AG04450 (cell line): ENCODE results near the gene PCSK6. TPM values are rescaled to one million over a fixed set of nuclear protein-coding genes. Genes with fewer than 3 reads are reported as not detected.

Experiments
- CTCF ChIA-PET: fragments of 300-600, 350-600 bp; formaldehyde crosslinking; extraction: SDS; loops from one replicate; lab custom pipeline; 2022; ENCODE audit warnings: antibody characterized with exemption, inconsistent platforms; lab: Charles Lee
- POLR2A ChIA-PET: fragments of 350-600 bp; formaldehyde crosslinking; extraction: SDS; loops from one replicate; lab custom pipeline; 2021; ENCODE audit warnings: antibody characterized with exemption, inconsistent platforms; lab: Yijun Ruan, JAX
- DNase-seq: peaks from one replicate; pipeline ENCODE4 v3.0.0-alpha.2; 2011; ENCODE audit warnings: low read depth, low spot score
- H3K27ac ChIP-seq: one replicate; pipeline ENCODE4 v1.5.1; 2012; ENCODE audit warnings: low read depth, low read length, control low read depth
- H3K27me3 ChIP-seq: one replicate; pipeline ENCODE4 v1.6.0; 2012; ENCODE audit warnings: low read length; ENCODE audit not compliant: control insufficient read depth, insufficient read depth
- H3K4me3 ChIP-seq: 2 replicates; pipeline ENCODE4 v1.5.1; 2011; ENCODE audit warnings: mild to moderate bottlenecking, low read depth, low read length, control low read depth
- H3K9me3 ChIP-seq: 2 replicates; pipeline ENCODE4 v1.5.1; 2012; ENCODE audit warnings: low read length; ENCODE audit not compliant: control insufficient read depth, insufficient read depth
- polyA plus RNA-seq: library from polyadenylated mRNA; depleted of rRNA; stranded (reverse); fragments of >200 nt; gene quantifications from 2 replicates; pipeline ENCODE4 v1.2.3, GENCODE V29; 2011
- TF ChIP-seq, protein P1 (sequence below): IDR thresholded peaks from 2 replicates; pipeline ENCODE4 v1.5.1; 2011; ENCODE audit warnings: low read depth, low read length, control low read depth, inconsistent platforms

Gene PCSK6
- polyA plus RNA-seq, 1 experiment: 0.06 TPM

DNA sequence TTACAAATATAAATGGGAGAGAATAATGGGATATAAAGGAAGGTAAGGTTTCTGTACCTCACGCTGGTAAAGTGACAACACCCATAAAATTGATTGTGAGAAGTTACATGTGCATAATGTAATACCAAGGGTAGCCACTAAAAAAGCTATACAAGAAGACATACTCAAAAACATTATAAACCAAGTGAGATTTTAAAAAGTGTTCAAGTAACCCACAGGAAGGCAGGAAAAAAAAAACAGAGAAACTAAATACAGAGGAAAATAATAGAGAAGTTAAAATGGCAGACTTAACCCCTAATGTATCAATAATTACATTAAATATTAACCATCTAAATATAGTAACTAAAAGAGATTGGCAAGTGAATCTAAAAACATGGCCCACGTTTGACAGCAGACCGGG is 76.3 kb downstream of the PCSK6 start:
- DNase-seq: no peak
- CTCF ChIA-PET: no interaction called here
- no peak overlapping the region for H3K27ac ChIP-seq

DNA sequence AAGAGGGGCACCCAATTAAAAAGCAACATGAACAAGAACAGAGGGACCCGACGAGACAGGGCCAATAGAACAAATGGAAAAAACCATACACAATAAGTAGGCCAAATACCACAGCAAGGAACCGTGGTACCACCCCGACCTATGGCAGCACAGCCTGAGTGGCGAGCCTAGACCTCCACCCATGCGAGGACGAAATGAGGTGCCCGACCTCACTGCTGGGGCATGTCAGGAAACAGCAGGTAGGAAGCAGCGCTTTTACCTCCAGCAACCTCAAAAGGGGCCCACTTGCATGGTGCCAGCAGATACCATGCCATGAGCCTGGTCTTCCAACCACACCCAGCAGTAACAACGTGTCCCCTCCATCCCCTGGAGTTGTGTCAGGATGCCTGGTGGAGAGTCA is 77.9 kb downstream of the PCSK6 start:
- POLR2A ChIA-PET: no interaction called here
- H3K4me3 ChIP-seq: no peak overlapping the region
- no peaks in the 10 kb centered on the region; the same call in 1 of the 2 replicates for H3K9me3 ChIP-seq
- CTCF ChIA-PET: no interaction called here
- TF ChIP-seq, protein P1, sequence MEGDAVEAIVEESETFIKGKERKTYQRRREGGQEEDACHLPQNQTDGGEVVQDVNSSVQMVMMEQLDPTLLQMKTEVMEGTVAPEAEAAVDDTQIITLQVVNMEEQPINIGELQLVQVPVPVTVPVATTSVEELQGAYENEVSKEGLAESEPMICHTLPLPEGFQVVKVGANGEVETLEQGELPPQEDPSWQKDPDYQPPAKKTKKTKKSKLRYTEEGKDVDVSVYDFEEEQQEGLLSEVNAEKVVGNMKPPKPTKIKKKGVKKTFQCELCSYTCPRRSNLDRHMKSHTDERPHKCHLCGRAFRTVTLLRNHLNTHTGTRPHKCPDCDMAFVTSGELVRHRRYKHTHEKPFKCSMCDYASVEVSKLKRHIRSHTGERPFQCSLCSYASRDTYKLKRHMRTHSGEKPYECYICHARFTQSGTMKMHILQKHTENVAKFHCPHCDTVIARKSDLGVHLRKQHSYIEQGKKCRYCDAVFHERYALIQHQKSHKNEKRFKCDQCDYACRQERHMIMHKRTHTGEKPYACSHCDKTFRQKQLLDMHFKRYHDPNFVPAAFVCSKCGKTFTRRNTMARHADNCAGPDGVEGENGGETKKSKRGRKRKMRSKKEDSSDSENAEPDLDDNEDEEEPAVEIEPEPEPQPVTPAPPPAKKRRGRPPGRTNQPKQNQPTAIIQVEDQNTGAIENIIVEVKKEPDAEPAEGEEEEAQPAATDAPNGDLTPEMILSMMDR: no peak
- no peak overlapping the region for H3K27ac ChIP-seq
- no peak for DNase-seq
- H3K27me3 ChIP-seq: no peaks in the 10 kb centered on the region

More for the DNA sequence above, 76.3 kb downstream of the PCSK6 start:
- Histone ChIP-seq H3K4me3 (no peak overlapping the region), H3K9me3 (no peaks in the 10 kb centered on the region; the same call in 1 of the 2 replicates), H3K27me3 (no peaks in the 10 kb centered on the region)
- POLR2A ChIA-PET: no interaction called here
- TF ChIP-seq, protein P1: no peak

DNA sequence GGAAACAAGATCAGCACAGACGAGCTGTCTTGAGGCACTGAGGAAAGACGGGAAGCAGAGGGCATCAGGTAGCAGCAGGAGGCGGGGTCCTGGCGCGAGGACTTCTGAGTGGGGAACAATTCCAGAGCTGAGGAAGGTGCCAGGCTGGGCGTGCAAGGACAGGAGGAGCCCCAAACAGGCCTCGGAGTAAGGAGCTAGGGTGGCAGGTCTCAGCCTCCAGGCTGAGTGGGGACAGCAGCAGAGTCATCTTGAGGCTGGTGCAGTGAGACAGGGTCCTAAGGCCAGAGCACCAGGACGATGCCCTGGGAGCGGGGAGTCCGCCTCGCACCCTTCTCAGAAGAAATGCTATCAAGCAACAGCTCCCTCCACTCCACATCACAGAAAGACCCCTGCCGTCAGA is 78.4 kb downstream of the PCSK6 start:
- no peak overlapping the region for H3K27ac ChIP-seq
- CTCF ChIA-PET: no interaction called here
- H3K27me3 ChIP-seq: no peaks in the 10 kb centered on the region
- POLR2A ChIA-PET: no interaction called here
- H3K9me3 ChIP-seq: no peaks in the 10 kb centered on the region; the same call in 1 of the 2 replicates
- TF ChIP-seq, protein P1: no peak
- DNase-seq: no peak
- no peak overlapping the region for H3K4me3 ChIP-seq

GRCh38 chr15:101410612-101411011 is 78.9 kb downstream of the PCSK6 start:
- ChIA-PET CTCF (no interaction called here), POLR2A (no interaction called here)
- no peaks in the 10 kb centered on the region for H3K27me3 ChIP-seq

GRCh38 chr15:101409621-101410020 is 79.9 kb downstream of the PCSK6 start:
- DNase-seq: no peak
- ChIA-PET CTCF (no interaction called here), POLR2A (no interaction called here)
- Histone ChIP-seq H3K9me3 (no peaks in the 10 kb centered on the region; the same call in 1 of the 2 replicates), H3K27ac (no peak overlapping the region), H3K27me3 (no peaks in the 10 kb centered on the region), H3K4me3 (no peak overlapping the region)
- TF ChIP-seq, protein P1: no peak

More at GRCh38 chr15:101410612-101411011, 78.9 kb downstream of the PCSK6 start:
- TF ChIP-seq, protein P1: no peak
- H3K9me3 ChIP-seq: no peaks in the 10 kb centered on the region; the same call in 1 of the 2 replicates
- H3K4me3 ChIP-seq: no peak overlapping the region
- DNase-seq: no peak
- no peak overlapping the region for H3K27ac ChIP-seq
